DMS79 (cell line): Measurements from ENCODE around the gene P2RX2.

Experiments
- DNase-seq: peaks from one replicate; lab custom pipeline; 2025; lab: John Stamatoyannopoulos, UW

P2RX2 gene

GRCh38 chr12:132618683-132619043 is at the start of gene P2RX2:
Gene P2RX2 (plus strand): TSS chr12:132618776. CDS start chr12:132618817, 41 bp downstream.
- DNase-seq = no peak

GRCh38 chr12:132568826-132569480 is 49.6 kb upstream of the P2RX2 start:
- DNase-seq = no peak

- no peak for DNase-seq
These were observed 48.6 kb upstream of the P2RX2 start for GRCh38 chr12:132569856-132570480.

- DNase-seq = no peak
These were observed 47.9 kb upstream of the P2RX2 start for GRCh38 chr12:132570635-132571034.

- no peak for DNase-seq
These were observed 47.5 kb upstream of the P2RX2 start for GRCh38 chr12:132571051-132571450.

GRCh38 chr12:132571598-132571997 is 47.0 kb upstream of the P2RX2 start:
- DNase-seq = no peak

GRCh38 chr12:132572106-132572505 is 46.5 kb upstream of the P2RX2 start:
- no peak for DNase-seq

- DNase-seq = no peak
These were observed 45.5 kb upstream of the P2RX2 start for GRCh38 chr12:132572801-132573760.

- DNase-seq = no peak
These were observed 44.1 kb upstream of the P2RX2 start for GRCh38 chr12:132574271-132574996.

GRCh38 chr12:132575661-132576060 is 42.9 kb upstream of the P2RX2 start:
- no peak for DNase-seq

GRCh38 chr12:132576701-132577100 is 41.9 kb upstream of the P2RX2 start:
- no peak for DNase-seq

GRCh38 chr12:132577191-132577920 is 41.2 kb upstream of the P2RX2 start:
- no peak for DNase-seq

GRCh38 chr12:132578118-132578517 is 40.5 kb upstream of the P2RX2 start:
- DNase-seq = no peak

GRCh38 chr12:132578826-132579225 is 39.8 kb upstream of the P2RX2 start:
- no peak for DNase-seq

- no peak for DNase-seq
These were observed 38.8 kb upstream of the P2RX2 start for GRCh38 chr12:132579744-132580143.

- DNase-seq = no peak
These were observed 37.8 kb upstream of the P2RX2 start for GRCh38 chr12:132580701-132581292.

GRCh38 chr12:132581348-132582057 is 37.1 kb upstream of the P2RX2 start:
- DNase-seq = no peak

GRCh38 chr12:132582058-132582420 is 36.5 kb upstream of the P2RX2 start:
- DNase-seq = no peak

GRCh38 chr12:132582582-132583410 is 35.8 kb upstream of the P2RX2 start:
- DNase-seq = no peak

GRCh38 chr12:132583411-132583710 is 35.2 kb upstream of the P2RX2 start:
- DNase-seq = no peak
